Measurements from ENCODE around the gene TMEM106B. TPM values are rescaled to one million over a fixed set of nuclear protein-coding genes. Genes with fewer than 3 reads are reported as not detected.

Gene TMEM106B
- total RNA-seq, 4 donors from 2014 or later: 41.6 to 49.4 (median 45.4) TPM

GRCh38 chr7:12231097-12231496, 20.0 kb downstream of the TMEM106B start:
- 92 to 94% methylated on average over 2 of the region's 2 CpGs for WGBS, 2 donors
- DNase-seq (ENCODE audit: low spot score in 2 of 2): no peak
- no peak overlapping the region for H3K4me3 ChIP-seq (ENCODE audit: low read depth, poor library complexity, severe bottlenecking)
- TF ChIP-seq CTCF (IDR thresholded peaks at IDR 0.05) (no peak), POLR2A (IDR thresholded peaks at IDR 0.05) (no peak)
- intact Hi-C loops (cut with DNase I; ENCODE audit: low total_unique reads): no loop called here

- no peak overlapping the region for H3K4me3 ChIP-seq (ENCODE audit: low read depth, poor library complexity, severe bottlenecking)
- DNase-seq (ENCODE audit: low spot score in 2 of 2): no peak
- intact Hi-C loops (cut with DNase I; ENCODE audit: low total_unique reads): no loop called here
- 90 to 96% methylated on average over 2 of the region's 2 CpGs for WGBS, 2 donors
- TF ChIP-seq CTCF (IDR thresholded peaks at IDR 0.05) (no peak), POLR2A (IDR thresholded peaks at IDR 0.05) (no peak)
Observed at GRCh38 chr7:12233175-12233574, 22.1 kb downstream of the TMEM106B start.

DNA sequence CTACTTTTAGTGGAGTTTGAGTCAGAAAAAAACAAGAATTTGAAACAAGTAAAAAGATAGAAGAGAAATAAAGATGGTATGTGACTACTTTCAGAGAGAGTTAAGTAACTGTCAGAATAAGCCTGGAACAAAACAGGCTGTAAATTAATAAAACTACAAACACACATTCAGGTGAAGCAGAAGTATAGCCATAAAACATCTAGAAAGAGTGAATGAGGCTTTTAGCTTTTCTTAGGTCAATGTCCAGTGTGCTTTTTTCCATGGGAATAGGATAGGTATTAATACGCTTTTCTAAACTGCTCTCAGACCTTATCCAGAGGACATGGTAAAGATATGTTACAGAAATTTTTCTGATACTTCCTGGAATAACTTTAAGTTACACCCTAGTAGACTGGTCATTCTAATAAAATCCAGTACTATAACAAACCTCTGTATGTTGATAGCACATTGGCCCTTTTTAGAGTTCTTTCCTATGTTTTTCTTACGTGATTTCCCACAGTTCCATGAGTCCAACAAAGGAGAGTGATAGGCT, 23.3 kb downstream of the TMEM106B start:
- H3K4me3 ChIP-seq (ENCODE audit: low read depth, poor library complexity, severe bottlenecking): no peak overlapping the region
- 96 to 99% methylated on average over 2 of the region's 2 CpGs for WGBS, 2 donors
- intact Hi-C loops (cut with DNase I; ENCODE audit: low total_unique reads): no loop called here
- DNase-seq (ENCODE audit: low spot score in 2 of 2): no peak
- TF ChIP-seq CTCF (IDR thresholded peaks at IDR 0.05) (no peak), POLR2A (IDR thresholded peaks at IDR 0.05) (no peak)

DNA sequence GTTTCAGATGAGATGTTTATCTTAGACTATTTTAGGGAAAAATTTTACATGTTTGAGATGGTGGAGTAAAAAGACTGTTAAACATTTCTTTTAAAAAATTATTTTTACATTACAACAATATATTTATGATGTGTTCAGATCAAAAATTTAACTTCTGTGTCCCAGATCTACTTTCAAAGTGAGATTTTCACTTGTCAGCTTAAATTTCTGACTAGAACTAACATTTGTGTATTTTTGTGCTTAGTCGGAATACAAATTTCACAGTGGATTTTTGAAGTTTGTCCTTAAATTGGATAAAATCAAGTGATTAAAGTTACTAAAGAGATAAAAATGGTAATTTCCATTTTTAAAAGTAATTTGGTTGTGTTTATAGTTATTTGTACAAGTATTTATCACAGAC, 24.9 kb downstream of the TMEM106B start:
- 93 to 96% methylated on average over 1 of the region's 1 CpG for WGBS, 2 donors
- DNase-seq (ENCODE audit: low spot score in 2 of 2): no peak

DNA sequence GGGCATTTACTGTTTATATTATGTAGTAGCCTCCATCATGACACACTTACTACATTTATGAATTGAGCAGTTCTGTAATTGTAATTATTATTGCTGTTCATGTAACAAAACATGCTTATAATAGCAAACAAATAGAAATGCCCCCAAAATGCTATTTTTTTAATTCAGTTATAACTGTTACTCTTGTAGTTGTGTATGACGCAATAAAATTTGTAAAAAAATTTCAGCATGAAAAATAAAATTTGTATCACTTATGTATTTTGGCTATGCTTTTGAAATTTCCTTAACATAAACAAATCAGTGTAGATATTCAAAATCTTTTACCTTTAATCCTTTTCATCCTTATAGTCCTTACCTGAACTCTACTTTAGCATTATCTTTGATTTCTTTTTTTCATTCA, 25.9 kb downstream of the TMEM106B start:
- intact Hi-C loops (cut with DNase I; ENCODE audit: low total_unique reads): no loop called here
- H3K4me3 ChIP-seq (ENCODE audit: low read depth, poor library complexity, severe bottlenecking): no peak overlapping the region
- 98% methylated on average over 1 of the region's 1 CpG for WGBS, 2 donors
- TF ChIP-seq POLR2A (IDR thresholded peaks at IDR 0.05) (no peak), CTCF (IDR thresholded peaks at IDR 0.05) (no peak)
- no peak for DNase-seq (ENCODE audit: low spot score in 2 of 2)

More for the DNA sequence above, 24.9 kb downstream of the TMEM106B start:
- intact Hi-C loops (cut with DNase I; ENCODE audit: low total_unique reads): no loop called here
- H3K4me3 ChIP-seq (ENCODE audit: low read depth, poor library complexity, severe bottlenecking): no peak overlapping the region
- TF ChIP-seq CTCF (IDR thresholded peaks at IDR 0.05) (no peak), POLR2A (IDR thresholded peaks at IDR 0.05) (no peak)

DNA sequence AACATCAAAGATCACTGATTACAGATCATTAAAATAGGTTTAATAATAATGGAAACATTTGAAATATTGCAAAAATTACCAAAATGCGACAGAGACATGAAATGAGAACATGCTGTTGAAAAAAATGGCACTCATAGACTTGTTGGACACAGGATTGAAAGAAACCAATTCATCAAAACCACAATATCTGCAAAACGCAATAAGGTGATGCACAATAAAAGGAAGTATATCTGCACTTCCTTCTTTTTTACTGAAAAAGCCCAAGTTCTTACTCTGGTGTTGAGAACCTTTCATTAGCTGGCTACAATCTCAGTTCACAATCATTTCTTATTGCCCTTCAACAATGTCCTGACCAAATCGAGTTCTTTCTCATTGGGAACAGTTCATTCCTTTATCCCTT, 28.7 kb downstream of the TMEM106B start:
- 87 to 93% methylated on average over 3 of the region's 3 CpGs for WGBS, 2 donors
- intact Hi-C loops (cut with DNase I; ENCODE audit: low total_unique reads): no loop called here
- TF ChIP-seq CTCF (IDR thresholded peaks at IDR 0.05) (no peak), POLR2A (IDR thresholded peaks at IDR 0.05) (no peak)
- DNase-seq (ENCODE audit: low spot score in 2 of 2): no peak
- no peak overlapping the region for H3K4me3 ChIP-seq (ENCODE audit: low read depth, poor library complexity, severe bottlenecking)

All from lower leg skin (tissue), 4 donors.